K562 (cell line): Measurements from ENCODE around the gene BCL10. TPM values are rescaled to one million over a fixed set of nuclear protein-coding genes. Genes with fewer than 3 reads are reported as not detected.

ENCODE experiments used
- BHLHE40 ChIP-seq: IDR thresholded peaks from 2 replicates; pipeline ENCODE4 v1.6.1; 2011; ENCODE audit warnings: low read length, improper control_type of control experiment
- COPS2 ChIP-seq: fragments of 450-650 bp; conservative IDR thresholded peaks from 2 replicates; pipeline ENCODE4 v1.6.1; 2016; ENCODE audit warnings: mild to moderate bottlenecking, moderate library complexity
- HNRNPH1 ChIP-seq: fragments of 200-400 bp; formaldehyde crosslinking; optimal IDR thresholded peaks from 2 replicates; pipeline ENCODE3; 2017; ENCODE audit warnings: low read depth, mild to moderate bottlenecking, low read length, moderate library complexity
- KAT7 ChIP-seq: sonication (generic); formaldehyde crosslinking; IDR thresholded peaks from 2 replicates; pipeline ENCODE4 v1.8.0; 2022; ENCODE audit warnings: missing genetic modification reagents, mild to moderate bottlenecking, borderline replicate concordance
- MTA3 ChIP-seq: fragments of 450-650 bp; formaldehyde crosslinking; IDR thresholded peaks from 2 replicates; pipeline ENCODE4 v1.6.1; 2017; ENCODE audit warnings: mild to moderate bottlenecking, borderline replicate concordance
- NR2F6 ChIP-seq: fragments of 450-650 bp; formaldehyde crosslinking; IDR thresholded peaks from 2 replicates; pipeline ENCODE4 v1.4.0; 2020; ENCODE audit warnings: mild to moderate bottlenecking
- SRSF1 ChIP-seq: fragments of 200-400 bp; formaldehyde crosslinking; IDR thresholded peaks from 2 replicates; pipeline ENCODE4 v1.6.1; 2017; ENCODE audit warnings: mild to moderate bottlenecking, low read depth, low read length, moderate library complexity
- STAG1 ChIP-seq: sonication (generic); formaldehyde crosslinking; IDR thresholded peaks from 2 replicates; pipeline ENCODE4 v1.5.0; 2020; ENCODE audit warnings: missing genetic modification reagents, borderline replicate concordance
- ZFX ChIP-seq: sonication (generic); formaldehyde crosslinking; IDR thresholded peaks from 2 replicates; pipeline ENCODE4 v1.8.0; 2022; ENCODE audit warnings: mild to moderate bottlenecking, missing genetic modification reagents, moderate library complexity
- ZNF24 ChIP-seq: fragments of 450-650 bp; IDR thresholded peaks from 2 replicates; pipeline ENCODE4 v1.6.1; 2016
- ZNF263 ChIP-seq: sonication (generic); formaldehyde crosslinking; IDR thresholded peaks from 2 replicates; pipeline ENCODE4 v1.8.0; 2022; ENCODE audit warnings: mild to moderate bottlenecking, missing genetic modification reagents, borderline replicate concordance
- ZNF384 ChIP-seq: IDR thresholded peaks from 2 replicates; pipeline ENCODE4 v1.6.1; 2012; ENCODE audit warnings: low read depth, low read length, improper control_type of control experiment
- polyA plus RNA-seq, 8 experiments: library from polyadenylated mRNA; depleted of rRNA in 4 of 8; stranded (reverse) in 5 of 8; unstranded in 3 of 8; fragments of >200 nt; fragmentation: Nextera tagmentation in 2 of 8; fragmentation: Illumina TruSeq in 1 of 8; extraction: Ambion mirVana in 2 of 8; extraction: Trizol in 1 of 8; gene quantifications; 2 replicates each; pipeline versions ENCODE4 v1.2.1 to v1.2.3, GENCODE V29; 2011 to 2014; ENCODE audit warnings: inconsistent platforms in 1 of 8, missing spikeins in 1 of 8
- total RNA-seq, 7 experiments: library from RNA; depleted of rRNA in 6 of 7; stranded (reverse); fragments of >200 nt in 6 of 7; fragmentation: Illumina TruSeq in 2 of 7; extraction: Trizol in 2 of 7; gene quantifications; 2 replicates each; pipeline versions ENCODE4 v1.2.1 to v1.2.3, GENCODE V29; 2011 to 2021; ENCODE audit warnings: low replicate concordance in 1 of 7
- TF ChIP-seq, protein P1 (sequence below): sonication (generic); formaldehyde crosslinking; IDR thresholded peaks from 2 replicates; pipeline ENCODE4 v1.8.0; 2022; ENCODE audit warnings: mild to moderate bottlenecking, missing genetic modification reagents
- TF ChIP-seq, protein P2 (sequence below): fragments of 450-650 bp; IDR thresholded peaks from 2 replicates; pipeline ENCODE4 v1.6.1; 2016; ENCODE audit warnings: missing biosample characterization, missing genetic modification characterization
- TF ChIP-seq, protein P3 (sequence below), 2 experiments: fragments of 450-650 bp; formaldehyde crosslinking in 1 of 2; IDR thresholded peaks; 2 replicates each; pipeline versions ENCODE4 v1.4.0 to v1.6.1; 2014 to 2020; ENCODE audit warnings: mild to moderate bottlenecking in 2 of 2, borderline replicate concordance in 1 of 2, low read depth in 1 of 2

The BCL10 gene
- total and polyA plus RNA-seq, 9 of the 15 experiments (the other 6 are each of a cell fraction or from before 2014, with no cell fraction given) = 8.0 to 19.4 (median 12.3) TPM

DNA sequence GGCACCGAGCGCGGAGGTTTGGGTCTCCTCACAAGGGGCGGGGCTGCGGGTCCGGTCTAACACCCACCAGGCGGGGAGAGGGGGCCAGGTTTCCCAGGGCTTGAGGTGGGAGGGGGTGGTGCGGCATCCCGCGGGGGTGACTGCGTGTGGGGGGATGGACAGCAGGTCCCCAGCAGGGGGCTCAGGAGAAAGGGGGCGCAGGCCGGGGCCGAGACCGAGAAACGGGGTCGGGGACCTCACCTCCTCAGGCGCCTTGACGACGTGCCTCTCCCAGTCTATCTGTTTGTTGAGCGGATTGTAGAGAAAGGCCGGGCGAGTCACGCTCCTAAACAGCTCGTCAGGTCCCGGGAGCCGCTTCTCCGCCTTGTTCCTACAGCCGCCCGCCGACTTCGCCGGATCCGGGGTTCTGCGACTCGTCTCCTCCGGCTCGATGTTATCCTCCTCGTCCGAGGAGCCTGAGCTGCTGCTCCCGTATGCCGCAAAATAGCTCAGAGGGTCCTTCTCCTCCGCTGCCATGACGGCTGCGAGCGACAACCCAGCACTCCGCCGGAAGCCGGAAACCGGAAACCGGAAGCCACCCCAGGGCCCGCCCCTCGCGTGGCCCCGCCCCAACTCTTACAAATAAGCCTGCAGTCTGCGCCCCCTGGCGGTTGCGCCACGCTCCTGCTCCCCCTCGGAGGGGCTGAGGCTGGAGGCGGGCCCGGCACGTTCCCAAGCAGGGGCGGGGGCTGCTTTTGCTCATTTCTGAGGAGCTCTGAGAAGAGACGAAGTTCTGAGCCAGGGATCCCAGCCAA, 17.1 kb downstream of the BCL10 start, which contains the start of gene C1orf52 (continued):
- no peak; the same call in 1 of the 2 replicates for TF ChIP-seq STAG1
- 0 out of 2 replicates have a peak, but pooled peaks have one; percentile 4 for TF ChIP-seq ZNF24
- no peak for TF ChIP-seq ZNF263 (CRISPR knock-in tag)
- TF ChIP-seq, protein P1, sequence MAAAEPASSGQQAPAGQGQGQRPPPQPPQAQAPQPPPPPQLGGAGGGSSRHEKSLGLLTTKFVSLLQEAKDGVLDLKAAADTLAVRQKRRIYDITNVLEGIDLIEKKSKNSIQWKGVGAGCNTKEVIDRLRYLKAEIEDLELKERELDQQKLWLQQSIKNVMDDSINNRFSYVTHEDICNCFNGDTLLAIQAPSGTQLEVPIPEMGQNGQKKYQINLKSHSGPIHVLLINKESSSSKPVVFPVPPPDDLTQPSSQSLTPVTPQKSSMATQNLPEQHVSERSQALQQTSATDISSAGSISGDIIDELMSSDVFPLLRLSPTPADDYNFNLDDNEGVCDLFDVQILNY (CRISPR knock-in tag) = no peak
- TF ChIP-seq SRSF1 = no peak
- no peak for TF ChIP-seq NR2F6 (CRISPR knock-in tag)
- TF ChIP-seq, protein P2, sequence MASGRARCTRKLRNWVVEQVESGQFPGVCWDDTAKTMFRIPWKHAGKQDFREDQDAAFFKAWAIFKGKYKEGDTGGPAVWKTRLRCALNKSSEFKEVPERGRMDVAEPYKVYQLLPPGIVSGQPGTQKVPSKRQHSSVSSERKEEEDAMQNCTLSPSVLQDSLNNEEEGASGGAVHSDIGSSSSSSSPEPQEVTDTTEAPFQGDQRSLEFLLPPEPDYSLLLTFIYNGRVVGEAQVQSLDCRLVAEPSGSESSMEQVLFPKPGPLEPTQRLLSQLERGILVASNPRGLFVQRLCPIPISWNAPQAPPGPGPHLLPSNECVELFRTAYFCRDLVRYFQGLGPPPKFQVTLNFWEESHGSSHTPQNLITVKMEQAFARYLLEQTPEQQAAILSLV (tag) = no peak
- TF ChIP-seq, protein P3, sequence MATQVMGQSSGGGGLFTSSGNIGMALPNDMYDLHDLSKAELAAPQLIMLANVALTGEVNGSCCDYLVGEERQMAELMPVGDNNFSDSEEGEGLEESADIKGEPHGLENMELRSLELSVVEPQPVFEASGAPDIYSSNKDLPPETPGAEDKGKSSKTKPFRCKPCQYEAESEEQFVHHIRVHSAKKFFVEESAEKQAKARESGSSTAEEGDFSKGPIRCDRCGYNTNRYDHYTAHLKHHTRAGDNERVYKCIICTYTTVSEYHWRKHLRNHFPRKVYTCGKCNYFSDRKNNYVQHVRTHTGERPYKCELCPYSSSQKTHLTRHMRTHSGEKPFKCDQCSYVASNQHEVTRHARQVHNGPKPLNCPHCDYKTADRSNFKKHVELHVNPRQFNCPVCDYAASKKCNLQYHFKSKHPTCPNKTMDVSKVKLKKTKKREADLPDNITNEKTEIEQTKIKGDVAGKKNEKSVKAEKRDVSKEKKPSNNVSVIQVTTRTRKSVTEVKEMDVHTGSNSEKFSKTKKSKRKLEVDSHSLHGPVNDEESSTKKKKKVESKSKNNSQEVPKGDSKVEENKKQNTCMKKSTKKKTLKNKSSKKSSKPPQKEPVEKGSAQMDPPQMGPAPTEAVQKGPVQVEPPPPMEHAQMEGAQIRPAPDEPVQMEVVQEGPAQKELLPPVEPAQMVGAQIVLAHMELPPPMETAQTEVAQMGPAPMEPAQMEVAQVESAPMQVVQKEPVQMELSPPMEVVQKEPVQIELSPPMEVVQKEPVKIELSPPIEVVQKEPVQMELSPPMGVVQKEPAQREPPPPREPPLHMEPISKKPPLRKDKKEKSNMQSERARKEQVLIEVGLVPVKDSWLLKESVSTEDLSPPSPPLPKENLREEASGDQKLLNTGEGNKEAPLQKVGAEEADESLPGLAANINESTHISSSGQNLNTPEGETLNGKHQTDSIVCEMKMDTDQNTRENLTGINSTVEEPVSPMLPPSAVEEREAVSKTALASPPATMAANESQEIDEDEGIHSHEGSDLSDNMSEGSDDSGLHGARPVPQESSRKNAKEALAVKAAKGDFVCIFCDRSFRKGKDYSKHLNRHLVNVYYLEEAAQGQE (IDR thresholded peaks at IDR 0.05; ENCODE audit: borderline replicate concordance) = peak; percentile 74
- TF ChIP-seq, protein P3 (CRISPR knock-in tag; IDR thresholded peaks at IDR 0.05; ENCODE audit: low read depth) = peak; percentile 36; the same call in 1 of the 2 replicates
- peak; percentile 96 for TF ChIP-seq BHLHE40
- TF ChIP-seq ZNF384 = no peak
- TF ChIP-seq COPS2 = no peak
- TF ChIP-seq HNRNPH1 = no peak
- TF ChIP-seq KAT7 = peak; percentile 47; the same call in 1 of the 2 replicates
- TF ChIP-seq MTA3 = 0 out of 2 replicates have a peak, but pooled peaks have one; percentile 26
- TF ChIP-seq ZFX (CRISPR knock-in tag) = no peak
